HG03139 (cell line): ENCODE results near the gene GPBP1L1.
A peak's percentile ranks its signal among the peaks of the same experiment; 100 is the strongest.
"Not testable (repeated sequence)": the region's sequence is repeated elsewhere in the genome, so short reads cannot be mapped to it uniquely, and the experiment has no call there.

Experiments
- ATAC-seq: cut with Tn5 transposase; IDR thresholded peaks from one replicate; pipeline ENCODE4 v1.9.1; 2021; ENCODE audit not compliant: unreplicated experiment

GPBP1L1 gene

GRCh38 chr1:45604239-45604638, 82.1 kb downstream of the GPBP1L1 start:
- no peak for ATAC-seq

GRCh38 chr1:45596765-45597164, 89.6 kb downstream of the GPBP1L1 start:
- ATAC-seq = not testable (repeated sequence)

- ATAC-seq = no peak
Observed at GRCh38 chr1:45594412-45594811, 91.9 kb downstream of the GPBP1L1 start.

GRCh38 chr1:45589861-45590260, 96.5 kb downstream of the GPBP1L1 start:
- ATAC-seq = no peak

GRCh38 chr1:45586769-45587168, 99.6 kb downstream of the GPBP1L1 start:
- no peak for ATAC-seq

GRCh38 chr1:45585496-45586075, 100.7 kb downstream of the GPBP1L1 start:
- ATAC-seq = no peak

GRCh38 chr1:45585110-45585426, 101.3 kb downstream of the GPBP1L1 start:
- ATAC-seq = no peak

- ATAC-seq = peak; percentile 25
Observed at GRCh38 chr1:45584351-45585109, 101.8 kb downstream of the GPBP1L1 start.

- peak; percentile 33 for ATAC-seq
Observed at GRCh38 chr1:45583666-45584350, 102.5 kb downstream of the GPBP1L1 start, which contains the start of gene NASP. NASP (plus strand) TSS chr1:45584041; CDS start chr1:45584147, 106 bp downstream.

GRCh38 chr1:45583264-45583665, 103.1 kb downstream of the GPBP1L1 start:
- ATAC-seq = peak; percentile 69
